Measurements from ENCODE around the gene DGKD.

DNA sequence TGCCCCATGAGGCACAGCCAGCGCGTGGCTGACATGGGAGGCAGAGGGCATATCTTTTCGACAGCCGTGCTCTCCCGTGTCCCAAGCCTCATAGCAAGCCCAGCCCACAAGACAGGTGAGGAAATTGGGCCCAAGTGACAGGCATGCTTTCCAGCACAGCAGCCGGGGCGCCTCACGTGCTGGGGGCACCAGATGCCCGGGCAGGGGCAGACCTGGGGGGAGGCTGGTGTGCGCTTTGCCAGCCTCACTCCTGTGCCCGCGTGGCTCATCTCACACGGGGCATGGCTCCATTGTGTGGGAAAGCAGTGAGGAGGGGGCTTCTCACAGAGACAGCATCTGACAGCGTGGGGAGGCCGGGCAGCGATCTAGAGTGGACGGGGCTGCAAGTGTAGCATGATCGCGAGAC lies 119.1 kb downstream of the DGKD start:
- TF ChIP-seq, protein P1, sequence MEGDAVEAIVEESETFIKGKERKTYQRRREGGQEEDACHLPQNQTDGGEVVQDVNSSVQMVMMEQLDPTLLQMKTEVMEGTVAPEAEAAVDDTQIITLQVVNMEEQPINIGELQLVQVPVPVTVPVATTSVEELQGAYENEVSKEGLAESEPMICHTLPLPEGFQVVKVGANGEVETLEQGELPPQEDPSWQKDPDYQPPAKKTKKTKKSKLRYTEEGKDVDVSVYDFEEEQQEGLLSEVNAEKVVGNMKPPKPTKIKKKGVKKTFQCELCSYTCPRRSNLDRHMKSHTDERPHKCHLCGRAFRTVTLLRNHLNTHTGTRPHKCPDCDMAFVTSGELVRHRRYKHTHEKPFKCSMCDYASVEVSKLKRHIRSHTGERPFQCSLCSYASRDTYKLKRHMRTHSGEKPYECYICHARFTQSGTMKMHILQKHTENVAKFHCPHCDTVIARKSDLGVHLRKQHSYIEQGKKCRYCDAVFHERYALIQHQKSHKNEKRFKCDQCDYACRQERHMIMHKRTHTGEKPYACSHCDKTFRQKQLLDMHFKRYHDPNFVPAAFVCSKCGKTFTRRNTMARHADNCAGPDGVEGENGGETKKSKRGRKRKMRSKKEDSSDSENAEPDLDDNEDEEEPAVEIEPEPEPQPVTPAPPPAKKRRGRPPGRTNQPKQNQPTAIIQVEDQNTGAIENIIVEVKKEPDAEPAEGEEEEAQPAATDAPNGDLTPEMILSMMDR (IDR thresholded peaks at IDR 0.05), result no peak
- no peak for TF ChIP-seq POLR2A (IDR thresholded peaks at IDR 0.05)
